Activated naive CD8-positive, alpha-beta T cell treated with anti-CD3 and anti-CD28 coated beads, Interleukin-2, amount 50 U/mL, for 16 hours (primary cell): Measurements from ENCODE around the gene PLEKHM3.
"Not testable (repeated sequence)": the region's sequence is repeated elsewhere in the genome, so short reads cannot be mapped to it uniquely, and the experiment has no call there.

Experiments
- DNase-seq: peaks from one replicate; pipeline ENCODE4 v3.0.0-alpha.2; 2020; ENCODE audit warnings: low read depth, low spot score

Gene PLEKHM3

DNA sequence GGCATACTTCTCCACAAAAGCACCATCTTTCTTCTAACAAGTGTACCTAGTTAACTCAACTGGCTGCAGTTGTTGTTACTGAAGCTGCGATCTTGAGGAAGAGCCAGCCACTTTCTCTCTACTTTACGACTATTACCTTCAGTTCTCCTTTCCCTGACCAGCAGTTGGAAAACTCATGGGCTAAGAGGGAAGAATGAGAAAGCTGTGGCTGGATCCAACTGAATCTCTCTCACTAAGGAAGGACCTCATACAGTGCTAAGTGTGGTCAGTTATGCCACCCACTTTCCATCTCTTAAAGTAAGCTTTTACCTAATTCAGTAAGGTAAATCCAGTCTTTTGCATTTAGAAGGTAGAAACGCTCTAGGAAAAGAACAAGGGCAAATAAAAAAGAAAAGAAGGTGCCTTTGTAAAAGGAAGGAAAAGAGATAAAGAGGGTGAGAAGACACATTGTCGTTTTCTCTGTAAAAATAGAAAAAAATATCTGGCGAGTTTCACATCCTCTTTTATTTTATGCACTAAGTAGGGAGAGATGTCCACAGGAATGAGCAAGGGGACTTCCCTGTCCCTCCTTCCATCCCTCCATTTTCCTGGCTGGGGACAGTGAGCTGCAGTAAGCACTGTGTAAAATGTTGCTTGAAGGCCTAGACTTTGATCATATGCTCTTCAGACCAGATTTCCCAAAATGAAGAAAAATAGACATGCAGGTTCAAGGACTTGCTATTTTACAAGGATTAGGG, 73.4 kb downstream of the PLEKHM3 start:
- no peak for DNase-seq

- no peak for DNase-seq
These were observed 74.6 kb downstream of the PLEKHM3 start for GRCh38 chr2:207950761-207951114.

- no peak for DNase-seq
These were observed 75.1 kb downstream of the PLEKHM3 start for GRCh38 chr2:207950063-207950760.

- DNase-seq, result not testable (repeated sequence)
These were observed 76.1 kb downstream of the PLEKHM3 start for GRCh38 chr2:207949245-207949644.

- no peak for DNase-seq
These were observed 80.2 kb downstream of the PLEKHM3 start for GRCh38 chr2:207944979-207945600.

DNA sequence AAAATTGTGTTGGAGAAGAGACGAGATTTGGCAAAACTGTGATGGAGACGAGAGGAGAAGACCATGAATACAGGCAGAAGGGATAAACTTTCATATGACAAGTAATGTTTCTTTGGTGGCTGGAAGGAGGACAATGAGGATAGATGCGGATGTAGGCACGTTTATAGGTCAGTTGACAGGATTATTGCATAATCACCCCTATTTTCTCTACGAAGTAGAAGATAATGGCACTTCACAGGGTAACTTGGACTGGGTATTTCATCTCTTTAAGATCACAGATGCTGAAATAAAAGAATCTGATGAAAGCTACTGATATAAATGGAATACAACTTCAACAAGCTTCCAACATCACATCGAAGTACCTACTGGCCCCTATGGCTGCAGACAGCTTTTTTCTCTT, 81.0 kb downstream of the PLEKHM3 start:
- no peak for DNase-seq

DNA sequence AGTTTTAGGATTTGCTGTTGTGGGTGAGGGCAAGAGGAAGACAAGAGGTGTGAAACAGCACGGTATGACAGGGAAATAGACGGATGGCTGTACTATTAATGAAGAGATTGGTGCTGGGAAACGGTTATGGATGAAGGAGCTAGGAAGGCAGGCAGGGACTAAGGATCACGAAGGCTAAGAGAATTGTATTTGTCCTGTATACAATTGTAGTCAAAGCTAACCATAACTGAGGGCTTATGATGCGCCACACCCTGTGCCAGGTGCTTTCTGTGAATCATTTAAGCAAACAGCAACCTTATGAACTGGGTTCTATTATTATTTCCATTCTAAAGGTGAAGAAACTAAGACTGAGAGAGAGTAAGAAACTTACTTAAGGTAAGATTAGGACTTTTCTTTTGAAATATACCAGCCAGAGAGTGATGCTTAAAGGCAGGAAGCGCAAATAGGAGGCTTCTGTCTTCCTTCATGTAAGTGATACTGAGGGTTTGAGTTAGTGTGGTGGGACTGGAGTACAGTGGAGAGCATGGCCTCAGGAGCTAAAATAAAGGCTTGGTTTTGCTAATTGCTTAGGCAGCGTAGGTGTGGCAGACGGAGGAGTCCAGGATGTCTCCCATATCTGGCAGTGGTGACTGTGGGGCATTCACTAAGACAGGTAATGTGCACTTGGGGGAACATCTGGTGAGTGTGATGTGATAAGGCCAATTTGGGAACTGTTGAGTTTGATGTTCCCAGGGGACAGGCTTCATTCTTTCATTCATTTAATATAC, 85.8 kb downstream of the PLEKHM3 start:
- DNase-seq, result no peak

- DNase-seq, result no peak
These were observed 86.4 kb downstream of the PLEKHM3 start for GRCh38 chr2:207938886-207939285.

DNA sequence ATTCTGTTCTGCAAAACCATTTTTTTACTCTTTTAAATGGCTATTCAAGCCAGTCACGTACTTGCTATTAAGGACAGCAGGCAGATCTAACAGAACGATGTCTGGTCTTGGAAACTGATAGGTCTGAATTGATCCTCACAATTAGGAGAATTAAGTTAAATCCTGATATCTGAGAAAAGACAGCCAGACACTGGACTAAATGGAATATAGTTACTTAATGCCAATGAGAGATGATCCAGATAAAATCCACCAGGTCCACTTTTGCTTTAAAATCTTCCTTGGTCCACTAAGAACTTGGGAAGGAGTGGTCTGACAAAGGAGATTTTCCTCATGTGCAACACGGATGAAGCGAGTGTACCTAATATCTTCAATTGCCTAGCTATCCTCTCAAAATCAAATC, 86.9 kb downstream of the PLEKHM3 start:
- DNase-seq, result no peak

GRCh38 chr2:207937823-207938222, 87.5 kb downstream of the PLEKHM3 start:
- no peak for DNase-seq

DNA sequence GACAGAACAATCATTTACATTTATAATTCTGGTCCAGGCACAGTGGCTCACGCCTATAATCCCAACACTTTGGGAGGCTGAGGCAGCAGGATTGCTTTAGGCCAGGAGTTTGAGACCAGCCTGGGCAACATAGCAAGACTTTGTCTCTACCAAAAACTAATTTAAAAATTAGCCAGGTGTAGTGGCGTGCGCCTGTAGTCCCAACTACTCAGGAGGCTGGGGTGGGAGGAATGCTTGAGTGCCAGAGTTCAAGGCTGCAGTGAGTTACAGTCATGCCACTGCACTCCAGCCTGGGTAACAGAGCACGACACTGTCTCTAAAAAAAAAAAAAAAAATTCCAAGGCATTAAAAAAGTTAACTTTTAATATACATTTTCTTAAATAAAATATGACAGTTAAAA, 88.1 kb downstream of the PLEKHM3 start:
- DNase-seq, result no peak

GRCh38 chr2:207936380-207936779, 88.9 kb downstream of the PLEKHM3 start:
- DNase-seq, result no peak

DNA sequence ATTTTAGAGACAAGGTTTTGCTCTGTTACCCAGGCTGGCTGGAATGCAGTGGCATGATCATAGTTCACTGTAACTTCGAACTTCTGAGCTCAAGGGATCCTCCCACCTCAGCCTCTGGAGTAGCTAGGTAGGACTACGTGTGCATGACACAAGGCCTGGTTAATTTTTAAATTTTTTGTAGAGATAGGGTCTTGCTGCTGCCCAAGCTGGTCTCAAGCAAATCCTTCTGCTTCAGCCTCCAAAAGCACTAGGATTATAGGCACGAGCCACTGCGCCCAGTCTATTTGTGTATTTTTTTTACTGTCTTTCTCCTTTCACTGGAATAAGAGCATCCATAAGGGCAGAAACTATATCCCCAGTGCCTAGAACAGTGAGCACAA, 89.3 kb downstream of the PLEKHM3 start:
- DNase-seq, result no peak

DNA sequence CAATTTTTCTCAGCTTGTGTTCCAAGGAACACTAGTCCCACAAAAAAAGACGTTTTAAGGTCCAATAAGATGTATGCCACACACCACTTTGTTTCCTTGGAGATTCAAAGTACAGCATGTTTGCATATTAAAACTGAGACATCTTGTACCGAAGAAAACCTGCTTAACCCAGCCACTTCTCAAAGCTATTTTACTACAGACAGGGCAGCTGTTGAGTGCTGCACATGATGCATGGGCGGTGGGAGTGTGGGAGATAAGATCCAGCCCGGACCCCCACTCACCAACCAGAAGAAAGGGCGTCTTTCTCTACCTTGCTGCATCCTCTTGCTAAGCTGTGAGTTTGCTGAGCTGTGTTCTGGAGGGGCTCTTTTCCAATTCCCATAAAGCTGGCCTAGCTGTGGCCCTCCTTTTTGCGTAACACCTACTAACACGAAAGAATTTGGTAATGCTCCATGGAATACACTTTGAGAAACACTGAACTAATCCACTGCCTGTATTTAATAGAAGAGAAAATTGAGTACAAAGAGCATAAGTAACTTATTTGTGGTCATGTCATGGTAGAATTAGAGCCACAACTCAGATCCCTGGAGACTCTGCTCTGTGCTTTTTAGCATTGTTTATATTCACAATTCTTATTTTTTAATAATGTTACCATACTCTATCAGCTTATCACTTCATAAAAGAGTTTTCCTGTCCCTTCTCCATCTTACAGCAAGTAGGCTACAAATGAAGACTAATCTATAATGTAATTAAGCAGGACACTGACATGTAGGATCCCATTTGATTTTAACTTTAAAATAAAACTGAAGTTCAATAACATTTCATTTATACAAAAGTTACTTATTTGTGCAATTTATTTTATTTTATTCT, 90.0 kb downstream of the PLEKHM3 start:
- DNase-seq, result no peak

- no peak for DNase-seq
These were observed 90.6 kb downstream of the PLEKHM3 start for GRCh38 chr2:207934720-207935119.

DNA sequence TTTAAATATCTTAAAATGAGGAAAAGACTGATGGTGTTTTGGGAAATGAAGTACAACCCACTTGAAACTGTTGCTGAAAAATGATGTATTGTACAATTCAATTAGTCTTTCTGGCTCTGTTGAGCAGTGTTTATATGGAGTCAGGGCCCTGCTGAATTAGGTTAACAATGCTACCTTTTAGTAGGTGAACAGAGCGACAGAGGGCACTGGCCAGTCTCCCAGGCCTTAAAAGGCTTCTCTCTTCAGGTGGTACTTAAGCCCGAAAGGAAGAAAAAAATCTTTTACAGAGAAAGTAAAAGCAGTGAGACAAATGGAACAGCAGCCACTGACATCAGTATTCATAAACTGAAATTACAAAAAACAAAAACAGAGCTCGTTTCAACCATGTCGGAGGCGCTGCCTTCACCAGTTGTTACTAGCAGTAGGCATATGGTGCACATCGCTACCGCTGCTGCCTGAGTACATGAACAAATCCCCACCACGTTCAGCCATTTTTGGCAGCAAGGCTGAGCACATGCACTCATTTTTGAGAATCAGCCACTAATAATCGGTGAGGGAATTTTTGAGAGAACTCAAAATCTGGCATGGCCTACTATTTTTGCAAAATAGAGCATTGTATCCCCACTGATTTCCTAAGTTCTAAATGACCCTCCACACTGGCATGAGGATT, 91.8 kb downstream of the PLEKHM3 start:
- DNase-seq, result no peak

DNA sequence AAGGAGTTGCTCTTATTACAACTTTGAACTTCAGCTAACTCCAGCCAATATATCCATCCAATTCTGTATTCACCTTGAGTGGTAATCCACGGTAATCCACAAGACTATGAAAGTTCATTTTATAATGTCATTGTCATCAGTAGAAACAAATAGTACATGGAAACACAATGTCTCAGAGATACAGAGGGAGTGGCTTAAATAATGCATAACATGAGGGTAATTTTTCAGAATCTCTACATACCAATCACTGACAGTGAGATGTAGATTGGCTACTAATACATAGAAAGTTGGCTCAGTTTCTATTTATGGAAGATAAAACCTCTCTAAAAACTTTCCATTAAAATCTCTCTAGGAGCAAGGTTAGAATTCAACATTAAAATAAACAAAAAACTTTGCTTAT, 93.2 kb downstream of the PLEKHM3 start:
- DNase-seq, result no peak

- no peak for DNase-seq
These were observed 94.6 kb downstream of the PLEKHM3 start for GRCh38 chr2:207930747-207931146.

DNA sequence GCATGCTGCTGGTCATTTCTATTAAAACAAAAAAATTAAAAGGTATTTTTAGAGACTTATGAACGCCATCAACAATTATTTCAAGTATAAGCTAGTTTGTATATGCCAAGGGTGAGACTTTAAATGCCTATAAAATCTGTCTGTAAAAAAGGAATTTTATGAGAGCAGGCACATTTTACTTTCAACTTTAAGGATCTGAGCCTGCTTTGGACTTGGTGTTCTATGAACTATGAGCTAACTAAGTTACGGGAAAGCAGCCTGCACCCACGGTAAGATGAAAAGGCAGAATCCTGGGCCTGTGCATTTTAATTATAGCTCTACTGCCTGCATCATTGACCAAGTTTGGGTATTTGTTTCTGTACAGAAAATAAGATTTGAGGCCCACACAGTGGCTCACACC, 95.4 kb downstream of the PLEKHM3 start:
- no peak for DNase-seq

- DNase-seq, result no peak
These were observed 97.2 kb downstream of the PLEKHM3 start for GRCh38 chr2:207928079-207928478.

DNA sequence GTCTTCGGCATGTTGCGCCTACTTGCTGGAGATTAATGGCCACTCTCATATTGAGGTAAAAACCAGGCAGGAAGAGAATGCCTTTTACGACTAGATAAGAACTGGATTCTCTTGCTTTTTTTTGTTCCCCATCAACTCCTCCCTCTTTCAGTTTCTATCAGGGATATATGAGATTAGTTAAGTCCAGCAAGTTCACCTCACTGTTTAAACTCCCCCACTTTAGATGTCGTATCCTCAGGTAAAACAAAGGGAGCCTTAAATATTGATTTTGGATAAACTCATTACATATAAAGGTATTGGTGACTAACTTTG, 98.4 kb downstream of the PLEKHM3 start:
- DNase-seq, result no peak
